Endodermal cell (in vitro differentiated cells): ENCODE results near the gene TRIM66. TPM values are rescaled to one million over a fixed set of nuclear protein-coding genes. Genes with fewer than 3 reads are reported as not detected.

Experiments
- DNase-seq: peaks from one replicate; pipeline ENCODE4 v3.0.0-alpha.2; 2017
- H3K27ac ChIP-seq: 2 replicates; pipeline ENCODE4 v1.5.1; 2013; ENCODE audit warnings: mild to moderate bottlenecking, low read depth, low read length, moderate library complexity
- H3K27me3 ChIP-seq: 2 replicates; pipeline ENCODE4 v1.6.1; 2013; ENCODE audit warnings: mild to moderate bottlenecking, low read length, moderate library complexity; ENCODE audit not compliant: insufficient read depth, control insufficient read depth, poor library complexity, severe bottlenecking
- H3K36me3 ChIP-seq: 2 replicates; pipeline ENCODE4 v1.7.0; 2013; ENCODE audit warnings: mild to moderate bottlenecking, low read length, moderate library complexity; ENCODE audit not compliant: control insufficient read depth, insufficient read depth
- H3K4me1 ChIP-seq: one replicate; pipeline ENCODE4 v1.7.0; 2013; ENCODE audit warnings: low read length; ENCODE audit not compliant: control insufficient read depth, insufficient read depth
- H3K4me3 ChIP-seq: 2 replicates; pipeline ENCODE4 v1.5.1; 2013; ENCODE audit warnings: mild to moderate bottlenecking, low read length, moderate library complexity
- H3K9ac ChIP-seq: 2 replicates; pipeline ENCODE4 v1.6.1; 2013; ENCODE audit warnings: mild to moderate bottlenecking, low read length, moderate library complexity; ENCODE audit not compliant: poor library complexity, severe bottlenecking; ENCODE audit errors: extremely low read depth
- H3K9me3 ChIP-seq: 2 replicates; pipeline ENCODE4 v1.6.1; 2013; ENCODE audit warnings: mild to moderate bottlenecking, low read length, moderate library complexity; ENCODE audit not compliant: control insufficient read depth
- H3K27ac Mint-ChIP-seq: 2 replicates; pipeline ENCODE4 v1.8.0; 2020; ENCODE audit warnings: mixed read lengths
- H3K27me3 Mint-ChIP-seq: 2 replicates; pipeline ENCODE4 v1.8.0; 2021; ENCODE audit warnings: mild to moderate bottlenecking, mixed read lengths; ENCODE audit not compliant: insufficient read depth
- H3K36me3 Mint-ChIP-seq: 2 replicates; pipeline ENCODE4 v1.8.0; 2020; ENCODE audit warnings: low read depth, mixed read lengths
- H3K4me1 Mint-ChIP-seq: 2 replicates; pipeline ENCODE4 v1.8.0; 2020; ENCODE audit warnings: mixed read lengths
- H3K4me3 Mint-ChIP-seq: 2 replicates; pipeline ENCODE4 v1.8.0; 2020; ENCODE audit warnings: mild to moderate bottlenecking, moderate library complexity, mixed read lengths
- H3K9me3 Mint-ChIP-seq: 2 replicates; pipeline ENCODE4 v1.8.0; 2020; ENCODE audit warnings: mild to moderate bottlenecking, mixed read lengths
- CTCF ChIP-seq: fragments of 200-600 bp; sonication (generic); conservative IDR thresholded peaks from 2 replicates; pipeline ENCODE4 v1.5.0; 2021; ENCODE audit warnings: antibody characterized with exemption, mild to moderate bottlenecking
- WGBS, 2 experiments: methylation state at CpG; one replicate each; pipeline versions ENCODE4 v1.1.5 to v1.1.7; 2013; ENCODE audit warnings: missing lambda C conversion rate in 2 of 2, mixed read lengths in 1 of 2; ENCODE audit not compliant: insufficient coverage in 1 of 2, insufficient read length in 1 of 2; 5-methylcytosine and 5-hydroxymethylcytosine counted together
- total RNA-seq, 2 donors: library from RNA; stranded (reverse); fragmentation: NEBNext Ultra II Directional in 1 of 2; extraction: Animal tissue kit (Norgen Biotek cat#: 25700) in 1 of 2; gene quantifications; 2 replicates in 1 of 2; 3 replicates in 1 of 2; pipeline ENCODE4 v1.2.1, GENCODE V29; 2021

TRIM66 gene
- total RNA-seq, 2 donors from 2014 or later, result 4.3 to 4.6 TPM

- H3K4me3 Mint-ChIP-seq, result no peak overlapping the region
These were observed 3.5 kb downstream of the TRIM66 start for GRCh38 chr11:8679006-8679405.

GRCh38 chr11:8676458-8676857 is 6.0 kb downstream of the TRIM66 start:
- Mint-ChIP-seq H3K36me3 (peaks cover 5% of the 10 kb centered on the region), H3K27me3 (no peaks in the 10 kb centered on the region), H3K4me1 (peaks cover 15% of the 10 kb centered on the region), H3K4me3 (no peak overlapping the region), H3K9me3 (no peaks in the 10 kb centered on the region), H3K27ac (no peak overlapping the region)
- 93 to 100% methylated on average over 1 of the region's 1 CpG for WGBS, 2 experiments
- H3K9me3 ChIP-seq, result no peaks in the 10 kb centered on the region
- no peaks in the 10 kb centered on the region for H3K27me3 ChIP-seq
- H3K4me1 ChIP-seq, result peaks cover 7% of the 10 kb centered on the region
- no peak overlapping the region for H3K4me3 ChIP-seq
- no peak for DNase-seq
- TF ChIP-seq CTCF, result no peak
- H3K36me3 ChIP-seq, result no peaks in the 10 kb centered on the region
- H3K9ac ChIP-seq, result no peak overlapping the region
- H3K27ac ChIP-seq, result no peak overlapping the region

More at GRCh38 chr11:8679006-8679405, 3.5 kb downstream of the TRIM66 start:
- WGBS, 2 experiments, result 86 to 95% methylated on average over 1 of the region's 1 CpG
- Mint-ChIP-seq H3K27me3 (no peaks in the 10 kb centered on the region), H3K27ac (no peak overlapping the region), H3K9me3 (no peaks in the 10 kb centered on the region), H3K36me3 (peaks cover 19% of the 10 kb centered on the region), H3K4me1 (peaks cover 6% of the 10 kb centered on the region)
- H3K9me3 ChIP-seq, result no peaks in the 10 kb centered on the region
- H3K36me3 ChIP-seq, result peaks cover 9% of the 10 kb centered on the region
- no peaks in the 10 kb centered on the region for H3K27me3 ChIP-seq
- H3K4me3 ChIP-seq, result no peak overlapping the region
- no peaks in the 10 kb centered on the region for H3K4me1 ChIP-seq
- H3K9ac ChIP-seq, result no peak overlapping the region
- TF ChIP-seq CTCF, result no peak
- no peak overlapping the region for H3K27ac ChIP-seq
- no peak for DNase-seq

GRCh38 chr11:8674859-8675258 is 7.6 kb downstream of the TRIM66 start:
- H3K4me3 Mint-ChIP-seq, result no peak overlapping the region
- no peaks in the 10 kb centered on the region for H3K9me3 Mint-ChIP-seq
- no peaks in the 10 kb centered on the region for H3K9me3 ChIP-seq
- no peak overlapping the region for H3K27ac Mint-ChIP-seq
- 95 to 100% methylated on average over 2 of the region's 2 CpGs for WGBS, 2 experiments
- H3K4me1 Mint-ChIP-seq, result peaks cover 23% of the 10 kb centered on the region
- no peak for TF ChIP-seq CTCF
- no peak overlapping the region for H3K27ac ChIP-seq
- H3K36me3 Mint-ChIP-seq, result no peaks in the 10 kb centered on the region
- DNase-seq, result no peak
- no peaks in the 10 kb centered on the region for H3K36me3 ChIP-seq
- peaks cover 12% of the 10 kb centered on the region for H3K4me1 ChIP-seq
- no peaks in the 10 kb centered on the region for H3K27me3 ChIP-seq
- H3K27me3 Mint-ChIP-seq, result no peaks in the 10 kb centered on the region
- H3K4me3 ChIP-seq, result no peak overlapping the region
- H3K9ac ChIP-seq, result no peak overlapping the region
